Activated naive CD4-positive, alpha-beta T cell treated with anti-CD3 and anti-CD28 coated beads, Interleukin-2, amount 50 U/mL, for 24 hours (primary cell): ENCODE measurements around the gene CCDC188.

Experiments
- H3K27ac Mint-ChIP-seq: one replicate; pipeline ENCODE4 v1.8.0; 2021; ENCODE audit warnings: mild to moderate bottlenecking, mixed read lengths
- H3K27me3 Mint-ChIP-seq: one replicate; pipeline ENCODE4 v1.8.0; 2021; ENCODE audit warnings: mixed read lengths
- H3K36me3 Mint-ChIP-seq: one replicate; pipeline ENCODE4 v1.8.0; 2021; ENCODE audit warnings: mixed read lengths
- H3K4me1 Mint-ChIP-seq: one replicate; pipeline ENCODE4 v1.8.0; 2021; ENCODE audit warnings: mixed read lengths
- H3K4me3 Mint-ChIP-seq: one replicate; pipeline ENCODE4 v1.8.0; 2021; ENCODE audit warnings: mild to moderate bottlenecking, mixed read lengths
- H3K9me3 Mint-ChIP-seq: one replicate; pipeline ENCODE4 v1.8.0; 2021; ENCODE audit warnings: mixed read lengths

The CCDC188 gene

DNA sequence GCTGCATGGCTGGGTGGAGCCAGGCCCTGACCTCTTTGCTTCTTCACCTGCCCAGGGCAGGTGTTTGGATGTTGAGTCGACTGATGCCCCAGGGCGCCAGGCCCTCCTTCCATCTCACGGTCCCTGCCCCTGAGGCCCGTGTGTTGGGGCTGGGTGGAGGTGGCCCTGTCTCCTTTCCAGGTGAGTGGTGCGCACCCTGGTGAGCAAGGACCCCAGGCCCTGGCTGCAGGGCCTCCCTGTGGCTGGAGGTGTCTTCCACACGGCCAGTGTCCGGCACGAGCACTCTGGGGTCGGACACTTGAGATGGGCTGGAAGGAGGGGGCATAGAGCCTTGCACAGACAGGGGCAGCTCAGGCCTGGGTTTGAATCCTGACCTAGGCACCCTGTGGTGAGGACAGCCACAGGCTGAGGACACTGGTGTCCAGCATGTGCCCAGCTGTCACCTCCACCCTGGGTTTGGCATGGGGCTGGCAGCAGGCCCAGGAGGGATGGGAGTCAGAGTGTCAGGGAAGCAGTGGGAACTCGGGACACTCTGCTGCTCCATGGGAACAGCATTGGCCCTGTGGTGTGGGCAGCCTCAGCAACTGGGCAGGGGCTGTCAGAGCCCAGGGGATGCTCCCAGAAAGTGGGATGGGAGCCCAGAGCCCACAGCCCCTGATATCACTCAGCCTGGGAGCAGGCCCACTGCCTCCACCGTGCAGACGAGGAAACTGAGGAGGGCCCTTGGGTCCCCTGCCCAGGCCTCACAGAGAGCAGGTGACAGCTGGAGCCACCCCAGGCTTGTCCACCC, 37.1 kb upstream of the CCDC188 start:
- Mint-ChIP-seq H3K9me3 (no peaks in the 10 kb centered on the region), H3K27ac (no peak overlapping the region), H3K36me3 (no peaks in the 10 kb centered on the region), H3K27me3 (no peaks in the 10 kb centered on the region), H3K4me3 (no peak overlapping the region), H3K4me1 (no peaks in the 10 kb centered on the region)

DNA sequence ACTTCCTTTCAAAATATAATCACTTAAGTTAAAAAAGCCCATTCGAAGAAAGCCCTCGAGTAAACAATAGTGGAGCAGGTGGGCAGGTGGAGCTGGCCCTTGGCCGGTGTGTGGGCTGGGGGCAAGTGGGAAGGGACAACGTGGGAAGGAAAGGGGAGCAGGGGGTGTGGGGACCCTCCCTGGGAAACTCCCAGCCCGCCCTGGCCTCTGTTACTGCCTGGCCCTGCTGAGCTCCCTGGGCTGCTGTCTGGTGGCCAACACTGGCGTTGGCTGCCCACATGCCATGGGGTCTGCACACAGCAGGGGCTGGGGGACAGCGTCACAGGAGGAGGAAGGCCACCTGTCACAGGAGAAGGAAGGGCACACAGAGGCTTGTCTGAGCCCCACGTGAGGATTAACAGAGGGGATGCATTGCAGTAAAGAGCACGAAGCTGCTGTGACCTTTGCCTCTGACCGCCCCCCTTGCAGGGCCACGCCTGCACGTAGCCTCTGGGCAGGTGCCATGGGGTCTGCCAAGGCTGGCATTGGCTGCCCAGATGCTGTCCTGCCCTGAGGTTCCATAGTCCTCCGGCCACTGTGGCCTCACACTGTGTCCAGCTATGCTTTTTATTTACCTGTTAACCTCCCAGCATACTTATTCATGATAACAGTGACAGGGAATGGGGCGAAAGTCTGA, 36.2 kb upstream of the CCDC188 start:
- no peaks in the 10 kb centered on the region for H3K27me3 Mint-ChIP-seq
- no peak overlapping the region for H3K27ac Mint-ChIP-seq
- no peaks in the 10 kb centered on the region for H3K9me3 Mint-ChIP-seq
- no peaks in the 10 kb centered on the region for H3K36me3 Mint-ChIP-seq
- no peak overlapping the region for H3K4me3 Mint-ChIP-seq
- no peaks in the 10 kb centered on the region for H3K4me1 Mint-ChIP-seq

DNA sequence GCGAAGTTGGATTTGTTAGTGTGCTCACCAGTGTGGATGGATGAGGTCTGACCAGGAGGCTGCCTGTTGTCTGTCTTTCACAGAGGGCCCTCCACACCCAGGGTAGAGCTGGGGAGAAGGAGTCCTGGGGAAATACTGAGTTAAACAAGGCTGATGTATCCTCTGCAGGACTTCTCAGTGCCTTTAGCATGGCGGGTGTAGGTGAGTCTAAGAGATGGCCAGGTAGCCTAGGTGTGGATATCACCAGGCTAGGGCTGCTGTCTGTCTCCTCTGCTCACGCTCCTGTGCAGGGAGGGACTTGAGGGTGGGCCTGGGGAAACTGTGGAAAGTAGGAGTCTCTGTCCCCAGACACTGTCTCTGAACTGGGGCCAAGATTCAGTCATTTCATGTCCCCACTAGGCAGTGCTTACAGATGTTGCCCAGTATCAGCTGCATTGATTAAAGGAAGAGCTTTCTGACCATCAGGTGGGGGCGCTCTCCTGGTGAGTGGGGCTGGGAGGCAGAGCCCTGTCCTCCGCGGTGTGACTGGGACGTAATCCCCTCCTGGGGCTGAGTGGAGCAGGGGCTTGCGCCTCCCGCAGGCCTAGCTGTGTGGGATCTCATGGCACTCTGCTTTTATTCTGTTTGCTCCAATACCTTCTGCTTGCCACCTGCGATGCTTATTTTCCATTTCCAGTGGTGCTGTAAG, 35.5 kb upstream of the CCDC188 start:
- H3K9me3 Mint-ChIP-seq: no peaks in the 10 kb centered on the region
- H3K27ac Mint-ChIP-seq: no peak overlapping the region

DNA sequence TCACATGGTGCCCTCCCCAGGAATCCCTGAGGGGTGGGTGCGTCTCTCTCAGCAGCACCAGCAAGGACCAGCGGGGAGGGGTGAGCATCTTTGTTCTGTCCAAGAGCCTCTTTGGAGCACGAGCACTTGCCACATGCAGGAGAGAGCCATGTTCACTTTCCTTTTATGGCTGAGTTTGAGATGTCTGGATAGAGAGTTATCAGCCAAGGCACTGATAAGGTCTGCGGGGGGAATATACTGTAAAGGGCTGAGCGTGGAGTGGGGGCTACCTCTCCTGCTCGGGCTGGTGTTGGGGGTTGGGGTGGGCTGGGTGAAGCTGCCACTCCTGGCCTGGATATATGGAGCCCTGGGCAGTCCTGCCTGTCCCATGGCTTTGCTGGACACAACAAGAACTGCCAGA, 34.9 kb upstream of the CCDC188 start:
- no peaks in the 10 kb centered on the region for H3K27me3 Mint-ChIP-seq
- no peak overlapping the region for H3K27ac Mint-ChIP-seq
- H3K36me3 Mint-ChIP-seq: no peaks in the 10 kb centered on the region
- no peaks in the 10 kb centered on the region for H3K9me3 Mint-ChIP-seq
- H3K4me3 Mint-ChIP-seq: no peak overlapping the region
- no peaks in the 10 kb centered on the region for H3K4me1 Mint-ChIP-seq

More for the DNA sequence above, 35.5 kb upstream of the CCDC188 start:
- H3K36me3 Mint-ChIP-seq: no peaks in the 10 kb centered on the region
- H3K27me3 Mint-ChIP-seq: no peaks in the 10 kb centered on the region
- no peaks in the 10 kb centered on the region for H3K4me1 Mint-ChIP-seq
- no peak overlapping the region for H3K4me3 Mint-ChIP-seq

DNA sequence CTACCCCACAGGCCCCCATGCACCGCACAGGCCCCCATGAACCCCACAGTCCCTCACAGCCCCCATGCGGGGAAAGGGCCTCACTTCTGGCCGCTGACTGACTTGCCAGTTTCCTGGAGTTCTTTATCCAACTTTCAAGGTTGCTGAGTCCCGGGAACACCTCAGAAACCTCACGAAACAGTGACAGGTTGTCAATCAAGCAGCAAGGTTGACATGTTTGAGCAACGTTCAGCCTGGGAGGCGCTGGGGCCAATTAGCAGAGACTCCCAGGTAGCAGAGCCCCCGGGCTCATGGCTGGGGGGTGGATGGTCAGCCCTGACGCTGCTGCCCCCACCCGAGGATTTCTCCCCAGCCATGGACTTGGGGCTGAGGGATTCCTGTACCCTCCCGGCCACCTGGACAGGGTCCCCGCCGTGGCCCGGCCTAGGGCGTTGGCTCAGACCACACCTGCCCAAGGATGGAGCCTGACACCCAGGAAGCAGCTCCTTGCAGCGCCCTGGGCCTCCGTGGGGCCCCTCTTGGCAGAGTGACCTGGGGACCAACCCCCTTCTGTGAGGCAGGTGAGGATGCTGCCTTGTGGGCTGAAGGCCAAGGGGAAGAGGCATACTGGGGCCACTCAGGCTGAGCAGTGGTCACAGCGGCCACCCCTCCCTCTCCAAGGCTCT, 33.8 kb upstream of the CCDC188 start:
- H3K36me3 Mint-ChIP-seq: no peaks in the 10 kb centered on the region
- H3K27ac Mint-ChIP-seq: no peak overlapping the region
- no peaks in the 10 kb centered on the region for H3K4me1 Mint-ChIP-seq
- H3K27me3 Mint-ChIP-seq: no peaks in the 10 kb centered on the region
- H3K4me3 Mint-ChIP-seq: no peak overlapping the region
- no peaks in the 10 kb centered on the region for H3K9me3 Mint-ChIP-seq

DNA sequence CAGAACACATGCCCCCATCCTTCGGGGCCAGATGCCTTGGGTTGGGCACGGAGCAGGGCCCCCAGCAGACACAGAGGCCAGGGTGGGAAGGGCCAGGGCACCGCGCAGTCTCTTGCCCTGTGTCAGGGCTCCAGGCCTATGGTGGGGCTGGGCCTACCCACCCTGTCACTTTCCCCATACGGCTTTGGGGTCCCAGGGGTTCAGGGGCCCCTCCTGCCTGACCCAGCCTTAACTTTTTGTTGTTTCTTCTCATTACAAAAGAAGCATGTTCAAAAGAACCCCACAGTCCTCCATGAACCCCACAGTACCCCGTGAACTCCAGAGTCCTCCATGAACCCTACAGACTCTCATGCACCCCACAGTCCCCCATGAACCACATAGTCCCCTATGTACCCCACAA, 33.0 kb upstream of the CCDC188 start:
- Mint-ChIP-seq H3K4me1 (no peaks in the 10 kb centered on the region), H3K36me3 (no peaks in the 10 kb centered on the region), H3K27ac (no peak overlapping the region), H3K4me3 (no peak overlapping the region), H3K9me3 (no peaks in the 10 kb centered on the region), H3K27me3 (no peaks in the 10 kb centered on the region)

DNA sequence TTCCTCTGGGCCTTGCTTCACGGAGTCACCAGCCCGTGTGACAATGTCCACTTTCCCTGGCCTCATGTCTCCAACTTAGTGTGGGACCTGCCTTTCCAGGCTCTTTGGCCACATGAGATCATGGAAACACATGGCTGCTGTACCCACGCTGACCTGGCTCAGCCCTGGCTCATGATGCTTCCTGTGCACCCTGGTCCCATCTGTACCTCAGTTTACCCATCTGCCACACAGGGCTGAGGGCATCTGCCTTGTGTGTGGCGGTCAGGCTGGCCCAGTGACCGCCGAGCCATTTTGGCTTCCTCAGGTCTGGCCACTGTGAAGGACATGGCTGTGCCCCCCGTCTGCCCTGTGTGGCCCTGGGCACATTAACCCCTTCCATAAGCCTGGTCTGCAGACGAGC, 32.2 kb upstream of the CCDC188 start:
- Mint-ChIP-seq H3K36me3 (no peaks in the 10 kb centered on the region), H3K9me3 (no peaks in the 10 kb centered on the region), H3K27me3 (no peaks in the 10 kb centered on the region), H3K27ac (no peak overlapping the region), H3K4me1 (no peaks in the 10 kb centered on the region), H3K4me3 (no peak overlapping the region)

DNA sequence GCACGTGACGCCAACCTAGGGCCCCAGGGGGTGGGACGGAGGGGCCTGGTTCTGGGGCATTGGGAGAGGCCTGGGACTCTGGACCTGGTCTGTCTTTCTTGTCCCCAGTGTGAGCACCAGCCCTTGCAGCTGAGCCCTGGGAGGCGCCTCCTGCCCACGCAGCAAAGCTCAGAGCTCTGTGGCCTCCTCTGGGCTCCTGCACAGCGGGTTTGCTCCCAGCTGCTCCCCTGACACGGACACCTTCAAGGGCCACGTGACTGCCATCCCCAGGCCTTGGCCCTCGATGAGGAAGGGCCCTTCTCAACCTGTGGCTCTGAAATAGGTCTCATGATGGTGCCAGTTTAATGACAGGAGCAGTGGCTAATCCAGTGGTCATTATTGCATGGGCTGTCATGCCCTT, 31.5 kb upstream of the CCDC188 start:
- no peaks in the 10 kb centered on the region for H3K36me3 Mint-ChIP-seq
- H3K9me3 Mint-ChIP-seq: no peaks in the 10 kb centered on the region
- H3K4me3 Mint-ChIP-seq: no peak overlapping the region
- H3K4me1 Mint-ChIP-seq: no peaks in the 10 kb centered on the region
- H3K27ac Mint-ChIP-seq: no peak overlapping the region
- no peaks in the 10 kb centered on the region for H3K27me3 Mint-ChIP-seq

DNA sequence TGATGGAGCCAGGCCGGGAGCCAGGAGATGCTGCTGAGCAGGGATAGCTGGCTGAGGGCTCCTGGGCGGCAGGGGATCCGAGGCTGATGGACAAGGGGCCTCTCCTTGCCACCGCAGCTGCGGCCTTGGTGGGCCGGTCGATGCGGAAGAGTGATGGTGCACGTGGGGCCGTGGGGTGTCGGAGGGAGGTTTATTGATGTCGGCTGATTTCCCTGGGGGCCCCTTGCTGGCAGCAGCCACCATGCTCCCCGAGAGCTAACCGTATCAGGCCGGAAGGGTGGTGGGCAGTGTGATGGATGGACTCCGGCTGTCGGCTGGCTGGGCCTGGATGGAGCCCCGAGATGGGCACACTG, 31.0 kb upstream of the CCDC188 start:
- no peaks in the 10 kb centered on the region for H3K4me1 Mint-ChIP-seq
- H3K36me3 Mint-ChIP-seq: no peaks in the 10 kb centered on the region
- no peaks in the 10 kb centered on the region for H3K27me3 Mint-ChIP-seq
- no peak overlapping the region for H3K4me3 Mint-ChIP-seq
- no peak overlapping the region for H3K27ac Mint-ChIP-seq
- no peaks in the 10 kb centered on the region for H3K9me3 Mint-ChIP-seq

DNA sequence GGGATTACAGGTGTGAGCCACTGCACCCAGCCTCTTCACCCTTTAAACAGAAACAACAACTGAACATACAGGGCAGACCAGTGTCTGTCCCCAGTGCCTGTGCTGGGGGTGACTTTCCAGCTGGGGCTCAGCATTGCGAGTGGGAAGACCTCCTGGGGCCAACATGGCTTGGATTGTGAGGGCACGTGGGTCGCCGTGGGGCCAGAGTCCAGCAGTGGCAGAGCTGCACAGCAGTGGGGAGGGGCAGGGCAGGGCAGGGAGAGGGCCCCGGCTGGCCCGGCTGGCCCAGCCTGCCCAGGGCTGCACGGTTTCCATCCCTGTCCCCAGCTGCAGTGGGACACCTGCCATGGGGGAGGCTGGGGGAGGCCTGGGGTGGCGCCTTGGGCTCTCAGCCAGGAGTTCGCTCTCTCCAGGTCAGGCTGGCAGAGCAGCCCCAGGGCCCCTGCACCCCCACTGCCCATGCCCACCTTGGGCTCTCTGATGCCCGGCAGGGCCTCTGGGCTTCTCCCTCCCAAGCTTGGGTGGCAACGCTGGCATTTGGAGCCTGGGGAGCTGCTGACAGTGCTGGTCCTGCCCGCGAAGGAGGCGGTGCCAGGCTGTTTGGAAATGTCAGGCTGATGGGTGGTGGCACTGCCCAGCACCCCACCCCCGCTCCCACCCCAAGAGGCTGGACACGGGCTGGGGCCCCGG, 30.5 kb upstream of the CCDC188 start:
- Mint-ChIP-seq H3K4me1 (no peaks in the 10 kb centered on the region), H3K4me3 (no peak overlapping the region), H3K27me3 (no peaks in the 10 kb centered on the region), H3K27ac (no peak overlapping the region), H3K9me3 (no peaks in the 10 kb centered on the region), H3K36me3 (no peaks in the 10 kb centered on the region)

DNA sequence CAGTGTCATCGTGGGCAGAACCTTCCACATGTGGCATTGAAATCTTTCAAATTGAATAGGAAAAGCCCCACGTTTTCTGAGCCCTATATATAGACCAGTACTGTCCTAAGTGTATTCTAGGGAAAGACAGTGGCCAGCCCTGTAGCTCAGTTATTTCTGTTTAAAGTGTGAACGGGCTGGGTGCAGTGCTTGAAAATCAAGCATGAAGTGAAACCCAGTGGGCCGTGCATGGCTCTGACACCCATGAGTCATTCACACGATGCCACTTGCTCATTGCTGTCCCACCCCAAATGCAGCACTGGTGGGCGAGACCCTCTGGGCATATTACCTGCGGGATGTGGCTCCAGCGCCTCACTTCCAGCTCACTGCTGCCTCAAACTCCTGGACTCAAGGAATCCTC, 29.8 kb upstream of the CCDC188 start:
- Mint-ChIP-seq H3K4me3 (no peak overlapping the region), H3K9me3 (no peaks in the 10 kb centered on the region), H3K4me1 (no peaks in the 10 kb centered on the region), H3K27me3 (no peaks in the 10 kb centered on the region), H3K36me3 (no peaks in the 10 kb centered on the region), H3K27ac (no peak overlapping the region)

DNA sequence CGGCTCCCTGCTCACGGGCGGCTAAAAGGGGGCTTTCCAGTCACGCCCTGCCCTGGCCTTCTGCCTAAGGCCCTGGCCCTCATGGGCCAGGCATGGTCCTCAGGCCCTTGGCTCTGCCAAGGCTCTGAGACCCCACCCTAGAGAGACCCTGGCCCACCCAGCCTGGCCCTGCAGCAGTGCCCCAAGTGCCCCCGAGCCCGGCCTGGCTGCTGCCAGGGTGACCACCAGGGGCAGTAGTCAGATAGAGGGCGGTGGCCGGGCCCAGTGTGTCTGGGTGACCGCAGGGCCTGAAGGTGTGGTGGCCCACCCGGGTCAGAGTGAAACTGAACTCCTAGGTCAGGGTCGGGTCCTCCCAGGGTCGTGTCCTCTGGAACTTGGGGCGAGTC, 29.4 kb upstream of the CCDC188 start:
- H3K27ac Mint-ChIP-seq: no peak overlapping the region
- no peaks in the 10 kb centered on the region for H3K4me1 Mint-ChIP-seq
- H3K27me3 Mint-ChIP-seq: no peaks in the 10 kb centered on the region
- no peaks in the 10 kb centered on the region for H3K36me3 Mint-ChIP-seq
- no peaks in the 10 kb centered on the region for H3K9me3 Mint-ChIP-seq
- no peak overlapping the region for H3K4me3 Mint-ChIP-seq

DNA sequence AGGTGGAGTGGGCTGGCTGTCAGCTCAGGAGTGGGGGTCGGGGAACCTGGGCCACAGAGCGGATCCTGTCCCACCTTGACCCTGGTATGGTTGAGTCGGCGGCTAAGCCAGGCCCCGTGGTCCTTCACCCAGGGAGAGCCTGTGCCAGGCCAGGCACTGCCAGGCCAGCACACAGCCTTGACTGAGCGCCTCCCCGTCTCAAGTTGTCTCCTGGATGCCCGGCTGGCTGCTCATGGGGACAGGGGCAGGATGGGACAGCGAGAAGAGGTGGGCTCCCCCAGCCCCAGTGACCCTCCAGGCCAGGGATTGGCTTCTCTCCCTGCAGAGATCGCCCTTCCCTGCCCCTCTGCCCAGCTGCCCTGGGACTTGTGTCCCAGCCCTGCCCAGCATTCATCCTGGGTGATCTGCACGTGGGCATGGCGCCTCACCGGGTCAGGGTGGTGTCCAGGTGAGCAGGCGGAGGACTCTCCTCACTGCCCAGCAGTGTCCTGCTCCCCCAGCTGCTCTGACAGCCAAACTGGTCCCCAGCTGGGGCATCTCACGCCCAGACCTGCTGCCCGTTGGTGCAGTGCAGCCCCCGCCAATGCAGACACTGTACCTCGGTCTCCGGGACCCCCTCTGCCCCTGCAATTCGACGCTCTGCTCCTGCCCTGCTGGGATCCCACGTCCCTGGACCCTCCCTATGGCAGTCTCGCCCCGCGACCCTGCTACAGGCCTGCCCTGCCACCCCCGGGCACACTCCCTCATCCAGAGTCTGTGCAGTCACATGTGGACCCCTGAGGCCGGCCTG, 28.8 kb upstream of the CCDC188 start:
- H3K36me3 Mint-ChIP-seq: no peaks in the 10 kb centered on the region
- no peaks in the 10 kb centered on the region for H3K4me1 Mint-ChIP-seq
- no peaks in the 10 kb centered on the region for H3K27me3 Mint-ChIP-seq
- H3K9me3 Mint-ChIP-seq: no peaks in the 10 kb centered on the region
- no peak overlapping the region for H3K4me3 Mint-ChIP-seq
- no peak overlapping the region for H3K27ac Mint-ChIP-seq

DNA sequence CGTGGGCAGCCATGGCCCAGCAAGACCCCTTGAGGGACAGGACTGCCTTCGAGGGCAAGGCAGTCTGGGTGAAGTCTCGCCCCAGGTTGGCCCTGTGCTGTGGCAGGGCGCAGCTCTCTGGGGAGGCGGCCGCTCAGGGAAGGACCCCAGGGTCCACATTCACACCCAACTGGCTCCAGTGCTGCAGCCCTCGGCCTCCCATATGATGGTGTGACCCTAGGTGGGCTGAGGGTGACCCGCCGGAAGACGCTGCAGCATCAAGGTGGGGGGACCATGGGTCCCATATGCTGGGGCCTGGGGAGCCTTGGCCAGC, 28.0 kb upstream of the CCDC188 start:
- Mint-ChIP-seq H3K4me1 (no peaks in the 10 kb centered on the region), H3K27me3 (no peaks in the 10 kb centered on the region), H3K4me3 (no peak overlapping the region), H3K27ac (no peak overlapping the region), H3K36me3 (no peaks in the 10 kb centered on the region), H3K9me3 (no peaks in the 10 kb centered on the region)
